Measurements from ENCODE around the gene CCDC107. TPM values are rescaled to one million over a fixed set of nuclear protein-coding genes. Genes with fewer than 3 reads are reported as not detected.

CCDC107 gene
- total and polyA plus RNA-seq, 2 of the 13 experiments (the other 11 are each of a cell fraction or from before 2014, with no cell fraction given) = 7.1 to 15.2 TPM

DNA sequence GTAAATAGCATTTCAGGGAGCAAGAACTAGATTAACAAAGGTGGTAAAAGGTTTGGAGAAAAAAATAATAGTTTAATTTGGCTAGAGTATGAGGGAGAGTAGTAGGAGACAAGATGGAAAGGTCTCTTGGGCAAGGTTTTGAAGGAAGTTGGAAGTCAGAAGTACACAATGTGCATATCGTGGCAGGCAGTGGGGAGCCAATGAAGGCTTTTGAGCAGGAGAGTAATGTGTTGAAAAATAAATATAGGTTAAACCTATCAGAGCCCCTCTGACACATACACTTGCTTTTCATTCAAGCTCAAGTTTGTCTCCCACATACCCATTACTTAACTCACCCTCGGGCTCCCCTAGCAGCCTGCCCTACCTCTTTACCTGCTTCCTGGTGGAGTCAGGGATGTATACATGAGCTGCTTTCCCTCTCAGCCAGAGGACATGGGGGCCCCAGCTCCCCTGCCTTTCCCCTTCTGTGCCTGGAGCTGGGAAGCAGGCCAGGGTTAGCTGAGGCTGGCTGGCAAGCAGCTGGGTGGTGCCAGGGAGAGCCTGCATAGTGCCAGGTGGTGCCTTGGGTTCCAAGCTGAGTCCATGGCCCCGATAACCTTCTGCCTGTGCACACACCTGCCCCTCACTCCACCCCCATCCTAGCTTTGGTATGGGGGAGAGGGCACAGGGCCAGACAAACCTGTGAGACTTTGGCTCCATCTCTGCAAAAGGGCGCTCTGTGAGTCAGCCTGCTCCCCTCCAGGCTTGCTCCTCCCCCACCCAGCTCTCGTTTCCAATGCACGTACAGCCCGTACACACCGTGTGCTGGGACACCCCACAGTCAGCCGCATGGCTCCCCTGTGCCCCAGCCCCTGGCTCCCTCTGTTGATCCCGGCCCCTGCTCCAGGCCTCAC lies 15.3 kb downstream of the CCDC107 start, which contains the start of gene CA9 (continued):
- no peak for TF ChIP-seq ZNF775 (CRISPR knock-in tag; IDR thresholded peaks at IDR 0.05; ENCODE audit: borderline replicate concordance)
- TF ChIP-seq ZNF570 (CRISPR knock-in tag; IDR thresholded peaks at IDR 0.05; ENCODE audit: borderline replicate concordance) = no peak
- TF ChIP-seq ZSCAN12 (CRISPR knock-in tag; IDR thresholded peaks at IDR 0.05) = no peak
- no peak for TF ChIP-seq EP300 (IDR thresholded peaks at IDR 0.05; ENCODE audit: low read depth in 2 of 2, low read length in 2 of 2)
- TF ChIP-seq EP300 (CRISPR knock-in tag; IDR thresholded peaks at IDR 0.05; ENCODE audit: borderline replicate concordance) = no peak
- no peak for TF ChIP-seq TRIM24 (CRISPR knock-in tag; IDR thresholded peaks at IDR 0.05)
- TF ChIP-seq, protein P1, sequence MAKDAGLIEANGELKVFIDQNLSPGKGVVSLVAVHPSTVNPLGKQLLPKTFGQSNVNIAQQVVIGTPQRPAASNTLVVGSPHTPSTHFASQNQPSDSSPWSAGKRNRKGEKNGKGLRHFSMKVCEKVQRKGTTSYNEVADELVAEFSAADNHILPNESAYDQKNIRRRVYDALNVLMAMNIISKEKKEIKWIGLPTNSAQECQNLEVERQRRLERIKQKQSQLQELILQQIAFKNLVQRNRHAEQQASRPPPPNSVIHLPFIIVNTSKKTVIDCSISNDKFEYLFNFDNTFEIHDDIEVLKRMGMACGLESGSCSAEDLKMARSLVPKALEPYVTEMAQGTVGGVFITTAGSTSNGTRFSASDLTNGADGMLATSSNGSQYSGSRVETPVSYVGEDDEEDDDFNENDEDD (CRISPR knock-in tag; IDR thresholded peaks at IDR 0.05; ENCODE audit: borderline replicate concordance) = 0 out of 2 replicates have a peak, but pooled peaks have one; percentile 26
- TF ChIP-seq CENPT (CRISPR knock-in tag; IDR thresholded peaks at IDR 0.05; ENCODE audit: low read depth) = 0 out of 2 replicates have a peak, but pooled peaks have one; percentile 29
- no peak for TF ChIP-seq POLR2AphosphoS2 (IDR thresholded peaks at IDR 0.05; ENCODE audit: low read depth, low read length)
- TF ChIP-seq GABPA (IDR thresholded peaks at IDR 0.05; ENCODE audit: low read depth, low read length) = no peak
- no peak for TF ChIP-seq GABPA (CRISPR knock-in tag; IDR thresholded peaks at IDR 0.05; ENCODE audit: low read depth)
- no peak for TF ChIP-seq ELF4 (CRISPR knock-in tag; IDR thresholded peaks at IDR 0.05; ENCODE audit: borderline replicate concordance)
- no peak for TF ChIP-seq ZNF772 (CRISPR knock-in tag; IDR thresholded peaks at IDR 0.05)
- peak; percentile 59 for TF ChIP-seq POLR2G (IDR thresholded peaks at IDR 0.05; ENCODE audit: low read depth, low read length)
- TF ChIP-seq ZNF383 (CRISPR knock-in tag; IDR thresholded peaks at IDR 0.05; ENCODE audit: borderline replicate concordance) = no peak
- TF ChIP-seq DPF2 (CRISPR knock-in tag; IDR thresholded peaks at IDR 0.05; ENCODE audit: borderline replicate concordance, low read depth) = no peak
- no peak for TF ChIP-seq ZNF776 (CRISPR knock-in tag; IDR thresholded peaks at IDR 0.05)
- TF ChIP-seq STAG1 (CRISPR knock-in tag; IDR thresholded peaks at IDR 0.05) = no peak
- no peak for TF ChIP-seq TAF15 (IDR thresholded peaks at IDR 0.05; ENCODE audit: low read depth, low read length, poor library complexity, severe bottlenecking)
- TF ChIP-seq, protein P2, sequence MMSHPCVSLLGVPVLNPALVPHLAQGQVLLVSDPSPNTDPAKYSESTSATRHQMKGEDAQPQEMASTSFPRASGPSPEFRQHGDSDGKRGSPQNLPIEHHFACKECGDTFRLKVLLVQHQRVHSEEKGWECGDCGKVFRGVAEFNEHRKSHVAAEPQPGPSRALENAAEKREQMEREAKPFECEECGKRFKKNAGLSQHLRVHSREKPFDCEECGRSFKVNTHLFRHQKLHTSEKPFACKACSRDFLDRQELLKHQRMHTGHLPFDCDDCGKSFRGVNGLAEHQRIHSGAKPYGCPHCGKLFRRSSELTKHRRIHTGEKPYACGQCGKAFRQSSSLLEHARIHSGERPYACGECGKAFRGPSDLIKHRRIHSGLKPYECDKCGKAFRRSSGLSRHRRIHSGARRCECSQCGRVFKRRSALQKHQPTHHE (CRISPR knock-in tag; IDR thresholded peaks at IDR 0.05; ENCODE audit: borderline replicate concordance) = no peak
- TF ChIP-seq, protein P3, sequence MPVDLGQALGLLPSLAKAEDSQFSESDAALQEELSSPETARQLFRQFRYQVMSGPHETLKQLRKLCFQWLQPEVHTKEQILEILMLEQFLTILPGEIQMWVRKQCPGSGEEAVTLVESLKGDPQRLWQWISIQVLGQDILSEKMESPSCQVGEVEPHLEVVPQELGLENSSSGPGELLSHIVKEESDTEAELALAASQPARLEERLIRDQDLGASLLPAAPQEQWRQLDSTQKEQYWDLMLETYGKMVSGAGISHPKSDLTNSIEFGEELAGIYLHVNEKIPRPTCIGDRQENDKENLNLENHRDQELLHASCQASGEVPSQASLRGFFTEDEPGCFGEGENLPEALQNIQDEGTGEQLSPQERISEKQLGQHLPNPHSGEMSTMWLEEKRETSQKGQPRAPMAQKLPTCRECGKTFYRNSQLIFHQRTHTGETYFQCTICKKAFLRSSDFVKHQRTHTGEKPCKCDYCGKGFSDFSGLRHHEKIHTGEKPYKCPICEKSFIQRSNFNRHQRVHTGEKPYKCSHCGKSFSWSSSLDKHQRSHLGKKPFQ (CRISPR knock-in tag; IDR thresholded peaks at IDR 0.05; ENCODE audit: insufficient replicate concordance) = no peak
- TF ChIP-seq, protein P4, sequence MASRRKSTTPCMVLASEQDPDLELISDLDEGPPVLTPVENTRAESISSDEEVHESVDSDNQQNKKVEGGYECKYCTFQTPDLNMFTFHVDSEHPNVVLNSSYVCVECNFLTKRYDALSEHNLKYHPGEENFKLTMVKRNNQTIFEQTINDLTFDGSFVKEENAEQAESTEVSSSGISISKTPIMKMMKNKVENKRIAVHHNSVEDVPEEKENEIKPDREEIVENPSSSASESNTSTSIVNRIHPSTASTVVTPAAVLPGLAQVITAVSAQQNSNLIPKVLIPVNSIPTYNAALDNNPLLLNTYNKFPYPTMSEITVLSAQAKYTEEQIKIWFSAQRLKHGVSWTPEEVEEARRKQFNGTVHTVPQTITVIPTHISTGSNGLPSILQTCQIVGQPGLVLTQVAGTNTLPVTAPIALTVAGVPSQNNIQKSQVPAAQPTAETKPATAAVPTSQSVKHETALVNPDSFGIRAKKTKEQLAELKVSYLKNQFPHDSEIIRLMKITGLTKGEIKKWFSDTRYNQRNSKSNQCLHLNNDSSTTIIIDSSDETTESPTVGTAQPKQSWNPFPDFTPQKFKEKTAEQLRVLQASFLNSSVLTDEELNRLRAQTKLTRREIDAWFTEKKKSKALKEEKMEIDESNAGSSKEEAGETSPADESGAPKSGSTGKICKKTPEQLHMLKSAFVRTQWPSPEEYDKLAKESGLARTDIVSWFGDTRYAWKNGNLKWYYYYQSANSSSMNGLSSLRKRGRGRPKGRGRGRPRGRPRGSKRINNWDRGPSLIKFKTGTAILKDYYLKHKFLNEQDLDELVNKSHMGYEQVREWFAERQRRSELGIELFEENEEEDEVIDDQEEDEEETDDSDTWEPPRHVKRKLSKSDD (CRISPR knock-in tag; IDR thresholded peaks at IDR 0.05; ENCODE audit: low read depth) = no peak
